ENCODE data around the gene GSTO2.
"Not testable (repeated sequence)": the region's sequence is repeated elsewhere in the genome, so short reads cannot be mapped to it uniquely, and the experiment has no call there.

Gene GSTO2

GRCh38 chr10:104268713-104269645, at the start of gene GSTO2:
Gene GSTO2 (plus strand): TSS chr10:104269184. CDS start chr10:104274916, 5,732 bp downstream.
- DNase-seq (ENCODE audit: low spot score) = no peak

GRCh38 chr10:104220522-104220921, 48.5 kb upstream of the GSTO2 start:
- DNase-seq (ENCODE audit: low spot score) = no peak

GRCh38 chr10:104223304-104223703, 45.7 kb upstream of the GSTO2 start:
- DNase-seq (ENCODE audit: low spot score) = no peak

GRCh38 chr10:104230490-104230889, 38.5 kb upstream of the GSTO2 start:
- DNase-seq (ENCODE audit: low spot score) = no peak

- peak; percentile 77 for DNase-seq (ENCODE audit: low spot score)
Observed at GRCh38 chr10:104231784-104232612, 37.0 kb upstream of the GSTO2 start, which contains the start of gene CFAP43. Gene CFAP43 (minus strand): TSS chr10:104232364. CDS start chr10:104232246, 118 bp downstream.

- DNase-seq (ENCODE audit: low spot score) = no peak
Observed at GRCh38 chr10:104232613-104233102, 36.3 kb upstream of the GSTO2 start.

- DNase-seq (ENCODE audit: low spot score) = no peak
Observed at GRCh38 chr10:104233817-104234216, 35.2 kb upstream of the GSTO2 start.

GRCh38 chr10:104234934-104235333, 34.0 kb upstream of the GSTO2 start:
- DNase-seq (ENCODE audit: low spot score) = no peak

GRCh38 chr10:104235801-104236200, 33.2 kb upstream of the GSTO2 start:
- no peak for DNase-seq (ENCODE audit: low spot score)

- DNase-seq (ENCODE audit: low spot score) = no peak
Observed at GRCh38 chr10:104240078-104240477, 28.9 kb upstream of the GSTO2 start.

GRCh38 chr10:104242545-104242944, 26.4 kb upstream of the GSTO2 start:
- DNase-seq (ENCODE audit: low spot score) = no peak

- DNase-seq (ENCODE audit: low spot score) = peak; percentile 90
Observed at GRCh38 chr10:104243009-104243408, 26.0 kb upstream of the GSTO2 start.

- no peak for DNase-seq (ENCODE audit: low spot score)
Observed at GRCh38 chr10:104243512-104243911, 25.5 kb upstream of the GSTO2 start.

- DNase-seq (ENCODE audit: low spot score) = no peak
Observed at GRCh38 chr10:104245066-104245632, 23.8 kb upstream of the GSTO2 start.

- DNase-seq (ENCODE audit: low spot score) = no peak
Observed at GRCh38 chr10:104246976-104247375, 22.0 kb upstream of the GSTO2 start.

- DNase-seq (ENCODE audit: low spot score) = no peak
Observed at GRCh38 chr10:104247513-104248146, 21.4 kb upstream of the GSTO2 start.

- DNase-seq (ENCODE audit: low spot score) = not testable (repeated sequence)
Observed at GRCh38 chr10:104248931-104249330, 20.1 kb upstream of the GSTO2 start.

- no peak for DNase-seq (ENCODE audit: low spot score)
Observed at GRCh38 chr10:104250371-104250770, 18.6 kb upstream of the GSTO2 start.

- DNase-seq (ENCODE audit: low spot score) = no peak
Observed at GRCh38 chr10:104251443-104251842, 17.5 kb upstream of the GSTO2 start.

GRCh38 chr10:104252368-104252767, 16.6 kb upstream of the GSTO2 start:
- DNase-seq (ENCODE audit: low spot score) = no peak

GRCh38 chr10:104253106-104253505, 15.9 kb upstream of the GSTO2 start:
- DNase-seq (ENCODE audit: low spot score) = no peak
